Measurements from ENCODE around the gene TMEM18.

The TMEM18 gene

DNA sequence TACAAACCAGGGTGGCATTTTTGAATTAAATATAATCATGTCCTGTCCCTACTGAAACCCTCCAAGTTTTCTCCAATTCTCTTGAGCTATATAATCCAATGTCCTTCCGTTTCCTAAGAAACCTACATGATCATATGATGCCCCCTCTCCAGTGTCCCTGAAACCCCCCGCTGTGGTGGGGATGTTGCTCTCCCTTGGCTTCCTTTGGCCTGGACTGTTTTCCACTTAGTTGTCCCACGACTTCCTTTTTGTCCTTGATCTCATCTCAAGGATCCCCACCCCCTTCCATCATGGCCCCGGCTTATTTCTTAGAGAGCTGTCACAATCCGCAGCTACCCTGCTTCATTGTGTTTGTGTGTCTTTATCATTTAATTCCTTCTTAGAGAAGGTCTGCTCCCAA lies 43.8 kb downstream of the TMEM18 start:
- DNase-seq: no peak

DNA sequence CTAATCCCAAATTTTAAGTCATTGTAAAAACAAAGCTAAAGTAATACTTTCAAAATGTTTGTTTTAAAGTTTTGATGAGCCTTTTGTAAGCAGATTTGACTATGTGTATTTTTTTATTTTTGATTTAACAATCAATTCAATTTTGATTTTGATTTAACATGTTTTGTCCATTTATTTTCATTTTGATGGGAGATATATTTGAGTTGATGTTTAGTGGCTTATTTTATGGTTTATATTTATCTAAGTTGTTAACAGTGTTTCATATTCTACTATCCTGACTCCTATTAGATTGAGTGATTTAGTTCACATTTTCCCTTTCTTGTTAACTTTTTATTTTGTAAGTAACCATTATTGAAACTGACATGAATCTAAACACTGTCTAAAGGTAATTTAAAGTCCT lies 44.7 kb downstream of the TMEM18 start:
- no peak for DNase-seq

DNA sequence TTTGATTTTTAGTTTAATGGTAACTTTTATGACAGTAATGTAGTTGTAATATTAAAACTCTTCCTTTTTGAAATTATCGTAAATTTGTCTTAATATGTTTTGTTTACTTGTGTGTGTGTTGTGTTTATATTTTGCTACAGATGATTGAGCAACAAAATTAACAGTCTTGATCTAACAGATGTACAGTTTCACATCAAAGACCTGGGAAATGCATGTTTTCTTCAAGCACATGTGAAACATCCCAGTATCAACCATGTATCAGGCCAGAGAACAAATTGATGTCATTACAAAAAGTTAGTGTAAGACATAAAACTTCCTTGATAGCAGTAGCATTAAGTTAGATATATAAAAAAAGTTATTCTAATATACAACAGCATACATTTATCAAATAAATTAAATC lies 45.5 kb downstream of the TMEM18 start:
- no peak for DNase-seq

DNA sequence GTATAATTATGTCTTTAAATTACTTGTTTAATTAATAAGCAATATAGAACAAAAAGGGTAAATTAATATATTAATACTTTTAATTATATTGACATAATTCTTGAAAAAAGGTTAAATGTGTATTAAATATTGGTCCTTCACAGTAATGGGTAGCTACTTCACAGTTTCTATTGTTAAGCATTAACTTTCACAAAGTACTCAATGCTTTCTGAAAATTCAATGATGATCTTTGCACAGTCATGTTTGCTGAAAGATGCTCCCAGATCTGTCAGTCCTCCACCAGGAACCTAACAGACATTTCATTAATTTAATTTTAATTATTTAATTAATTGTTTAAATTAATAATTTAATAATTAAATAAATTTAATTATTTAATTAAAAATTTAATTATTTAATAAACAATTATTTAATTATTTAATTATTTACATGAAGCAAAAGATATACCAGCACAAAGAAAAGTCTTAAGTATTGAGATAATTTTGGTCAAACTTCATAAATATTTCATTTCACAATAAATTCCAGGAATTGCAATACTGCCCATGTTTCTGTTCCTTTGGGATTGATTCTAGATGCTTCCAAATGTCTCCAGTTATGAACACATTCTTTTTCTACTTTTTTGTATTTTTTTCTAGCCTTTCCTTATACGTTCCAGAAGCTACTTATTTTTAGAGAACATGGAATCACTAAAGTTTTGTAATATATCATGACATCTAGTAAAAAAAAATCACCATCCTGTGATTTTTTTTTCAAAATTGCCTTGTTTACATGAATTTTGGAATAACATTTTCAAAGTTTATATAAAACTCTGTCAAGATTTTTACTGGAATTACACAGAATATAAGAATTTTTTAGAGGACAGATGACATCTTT lies 46.5 kb downstream of the TMEM18 start:
- DNase-seq: no peak

DNA sequence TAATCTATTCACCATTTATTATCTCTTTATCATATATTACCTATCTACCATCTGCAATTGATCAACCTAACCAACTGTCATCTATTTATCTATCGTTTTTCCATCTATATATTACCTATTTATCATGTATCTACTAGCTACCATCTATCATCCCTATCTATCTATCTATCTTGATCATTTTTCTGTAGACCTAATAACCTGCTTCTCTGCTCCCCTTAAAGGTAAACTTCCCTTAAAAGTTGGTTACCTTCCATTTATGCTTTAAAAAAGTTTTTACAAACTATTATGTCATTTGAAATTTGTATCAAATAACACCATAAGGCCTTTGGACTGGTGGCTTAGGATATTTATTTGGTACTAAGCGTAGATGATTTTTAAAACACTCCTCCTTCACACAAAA lies 47.2 kb downstream of the TMEM18 start:
- DNase-seq: no peak

DNA sequence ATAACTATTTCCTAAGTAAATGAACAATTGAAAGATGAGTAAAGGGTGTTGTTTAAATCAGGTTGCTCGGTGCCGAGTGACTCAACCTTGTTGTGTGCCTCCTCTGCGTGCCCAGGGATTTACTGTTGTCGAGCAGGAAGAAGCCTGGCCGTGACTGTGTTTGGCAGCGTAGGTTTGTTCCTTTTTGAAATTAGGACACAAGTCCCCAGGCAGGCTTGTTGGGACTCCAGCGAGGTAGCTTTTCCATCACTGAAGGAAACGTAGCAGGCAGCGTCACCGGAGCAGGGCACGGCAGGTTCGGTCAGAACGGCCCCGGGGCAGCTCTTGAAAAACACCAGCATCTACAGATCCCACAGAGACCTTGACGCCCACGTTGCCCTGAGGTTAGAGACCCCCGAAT lies 48.6 kb downstream of the TMEM18 start:
- no peak for DNase-seq

DNA sequence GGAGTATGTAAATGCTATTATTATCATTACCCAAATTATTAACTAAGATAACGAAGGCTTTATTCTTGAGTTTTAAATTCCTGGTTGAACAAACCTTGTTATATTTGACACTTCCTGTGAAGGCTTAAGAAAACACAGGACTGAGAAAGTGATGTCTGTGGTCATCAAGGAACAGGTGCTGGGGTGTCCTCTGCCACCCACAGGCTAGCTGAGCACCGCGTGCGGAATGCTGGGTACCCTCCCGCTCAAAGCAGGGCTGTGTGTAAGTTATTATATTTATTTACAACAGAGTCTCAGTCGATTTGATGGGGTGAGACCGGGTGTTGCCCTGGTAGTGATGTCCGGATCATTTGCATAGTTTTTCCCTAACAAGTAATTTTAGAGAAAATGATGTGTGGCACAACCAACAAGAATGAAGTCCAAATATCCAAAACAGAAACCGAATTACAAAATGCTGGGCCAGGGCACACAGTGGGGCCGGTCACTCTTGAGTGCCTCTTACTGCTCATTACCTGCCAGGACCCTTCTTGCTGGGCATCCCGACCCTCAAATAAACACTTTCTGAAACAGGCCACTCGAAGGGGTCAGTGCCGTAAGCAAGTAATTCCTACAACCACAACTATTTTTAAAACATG lies 49.2 kb downstream of the TMEM18 start:
- DNase-seq: no peak

DNA sequence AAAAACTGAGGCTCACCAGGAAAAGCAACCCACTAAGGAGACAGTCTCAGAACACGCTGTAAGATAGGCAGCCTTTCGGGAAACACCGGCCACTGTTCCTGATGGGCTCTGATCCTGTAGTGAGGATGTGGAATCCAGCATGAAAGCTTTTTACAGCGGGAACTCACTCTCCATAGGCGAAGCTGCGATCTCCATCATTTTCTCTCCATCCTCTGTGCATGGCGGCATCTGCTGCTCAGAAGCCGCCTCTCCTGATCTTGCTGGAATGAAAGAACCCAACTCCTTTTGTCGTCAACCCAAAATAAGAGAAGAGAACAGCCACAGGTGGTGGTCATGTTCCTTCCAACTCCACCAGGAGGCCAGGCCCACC lies 49.9 kb downstream of the TMEM18 start:
- no peak for DNase-seq

DNA sequence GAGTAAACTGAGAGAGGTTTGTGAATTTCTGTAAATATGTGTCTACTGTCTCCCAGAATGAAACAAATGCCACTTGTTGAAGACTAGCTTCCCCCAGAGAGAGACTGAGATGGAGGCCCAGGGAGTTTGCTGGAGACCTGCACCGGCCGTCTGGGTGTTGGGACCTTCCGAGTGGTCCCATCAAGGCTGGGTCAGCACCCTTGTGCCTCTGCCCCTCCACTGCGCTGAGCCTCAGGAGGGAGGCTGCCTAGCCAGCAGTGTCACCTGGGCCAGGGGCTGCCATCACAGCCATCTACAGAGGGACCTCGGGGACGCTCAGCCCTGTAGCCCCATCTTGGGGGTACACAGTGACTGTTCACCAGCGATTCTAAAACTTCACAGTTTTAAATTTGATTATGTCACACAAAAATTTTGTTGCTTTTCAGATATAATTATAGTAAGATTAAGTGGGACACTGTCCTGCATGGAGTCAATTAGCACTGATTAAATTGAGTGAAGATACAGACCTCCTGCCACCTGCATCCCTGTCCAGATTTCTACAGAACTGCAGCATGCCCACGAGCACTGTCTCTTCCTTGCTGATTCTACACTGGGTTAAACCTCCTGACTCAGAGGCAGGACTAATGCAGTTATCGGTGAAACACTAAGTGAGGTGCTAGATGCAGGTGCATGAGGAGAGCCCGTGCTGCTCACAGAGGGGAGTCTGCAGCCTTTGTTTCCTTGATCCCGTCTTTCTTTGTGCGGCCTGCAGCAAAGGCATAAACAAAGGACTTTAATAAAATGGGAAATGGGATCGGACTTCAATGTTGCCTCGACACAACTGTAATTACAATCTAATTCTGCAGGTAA lies 50.5 kb downstream of the TMEM18 start:
- no peak for DNase-seq

DNA sequence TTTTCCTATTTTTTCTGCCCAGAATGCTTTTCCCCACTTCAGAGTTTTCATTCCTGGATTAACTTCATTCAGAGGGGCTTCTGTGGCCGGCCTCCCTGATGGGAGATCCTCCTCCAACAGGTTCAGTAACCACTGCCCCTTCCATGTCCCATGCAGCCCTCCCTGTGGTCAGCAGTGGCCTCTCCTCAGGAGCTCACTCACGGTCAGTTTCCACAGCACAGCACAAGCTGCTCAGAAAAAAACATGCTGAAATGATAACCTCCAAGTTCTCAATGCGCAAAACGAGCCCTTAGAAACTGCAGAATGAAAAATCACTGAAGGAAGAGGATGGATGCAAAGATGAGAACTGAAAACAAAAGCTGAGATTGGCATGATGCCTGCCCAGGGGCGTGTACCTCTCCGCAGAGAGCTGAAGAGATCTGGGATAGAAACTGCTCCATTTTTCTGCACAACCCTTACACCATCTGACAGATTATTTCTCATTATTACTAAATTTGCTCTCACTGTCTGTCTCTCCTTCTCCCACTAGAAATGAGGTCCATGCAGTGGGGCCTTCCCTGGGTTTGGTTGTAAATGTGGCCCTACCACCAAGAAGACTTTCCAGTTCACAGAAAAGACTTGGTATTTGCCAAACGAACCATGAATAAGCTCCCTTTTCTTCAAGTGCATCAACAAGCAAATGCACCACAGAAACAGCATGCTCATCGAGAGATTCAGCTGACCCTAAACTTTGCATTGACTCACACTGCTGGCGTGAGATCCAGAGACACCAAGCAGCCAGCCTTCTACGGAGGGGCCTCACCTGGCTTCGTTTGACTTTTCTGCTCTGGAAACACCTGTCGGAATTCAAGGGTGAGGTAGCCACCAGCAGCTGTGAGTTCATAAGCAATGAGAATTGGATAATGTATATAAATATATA lies 51.5 kb downstream of the TMEM18 start:
- DNase-seq: no peak

DNA sequence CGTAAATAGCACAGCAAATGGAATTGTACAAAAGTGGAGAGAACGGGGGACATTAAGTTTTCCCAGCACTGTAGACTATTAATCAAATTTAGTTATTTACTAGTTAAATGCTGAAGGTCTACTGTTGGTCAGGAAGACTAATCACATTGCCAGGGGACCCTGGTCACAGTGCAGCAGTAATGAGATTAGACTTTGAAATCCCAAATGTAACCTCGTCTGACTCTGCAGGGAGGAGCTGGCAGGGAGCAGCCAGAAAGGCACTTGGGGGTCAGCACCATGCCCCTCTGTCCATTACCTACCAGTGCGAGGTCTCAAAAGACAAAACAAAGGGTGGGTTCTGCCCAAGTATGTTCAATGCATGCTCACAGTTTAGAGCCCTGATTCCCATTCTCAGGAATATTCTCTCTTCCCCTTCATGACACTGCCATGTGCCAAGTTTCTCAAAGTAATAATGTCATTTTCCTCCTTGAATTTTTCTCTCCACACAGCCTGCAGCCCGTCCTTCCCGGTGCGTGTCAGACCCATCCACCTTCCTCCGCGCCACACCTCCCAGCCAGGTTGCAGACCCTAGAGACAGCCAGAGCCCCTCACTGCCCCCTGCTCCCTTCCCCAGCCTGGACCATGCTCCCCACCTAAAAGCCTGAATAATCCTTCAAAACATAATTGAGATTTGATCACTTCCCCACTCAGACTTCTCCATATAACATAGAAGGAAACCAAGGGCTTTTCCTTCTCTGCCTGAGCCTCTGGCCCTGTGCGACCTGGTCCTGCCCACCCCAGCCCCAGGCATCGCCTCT lies 52.5 kb downstream of the TMEM18 start:
- no peak for DNase-seq

DNA sequence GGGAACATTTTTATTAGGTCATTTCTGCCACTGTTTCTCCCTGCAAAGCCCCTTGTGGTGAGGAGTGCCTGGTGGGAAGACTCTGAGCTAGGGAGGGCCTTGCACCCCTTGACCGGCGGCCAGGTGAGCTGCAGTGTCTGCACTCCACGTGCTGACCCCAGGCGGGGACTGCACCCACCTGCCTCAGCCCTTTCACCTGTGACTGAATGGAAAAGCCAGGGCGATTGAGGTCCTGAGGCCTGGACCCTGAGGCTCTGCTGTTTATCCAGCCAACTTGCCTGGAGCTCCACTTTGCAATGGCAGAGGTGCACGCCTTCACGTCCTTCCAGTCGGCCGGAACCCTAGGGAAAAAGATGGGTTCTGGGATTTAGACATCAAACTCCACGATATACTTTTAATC lies 53.1 kb downstream of the TMEM18 start:
- DNase-seq: no peak

DNA sequence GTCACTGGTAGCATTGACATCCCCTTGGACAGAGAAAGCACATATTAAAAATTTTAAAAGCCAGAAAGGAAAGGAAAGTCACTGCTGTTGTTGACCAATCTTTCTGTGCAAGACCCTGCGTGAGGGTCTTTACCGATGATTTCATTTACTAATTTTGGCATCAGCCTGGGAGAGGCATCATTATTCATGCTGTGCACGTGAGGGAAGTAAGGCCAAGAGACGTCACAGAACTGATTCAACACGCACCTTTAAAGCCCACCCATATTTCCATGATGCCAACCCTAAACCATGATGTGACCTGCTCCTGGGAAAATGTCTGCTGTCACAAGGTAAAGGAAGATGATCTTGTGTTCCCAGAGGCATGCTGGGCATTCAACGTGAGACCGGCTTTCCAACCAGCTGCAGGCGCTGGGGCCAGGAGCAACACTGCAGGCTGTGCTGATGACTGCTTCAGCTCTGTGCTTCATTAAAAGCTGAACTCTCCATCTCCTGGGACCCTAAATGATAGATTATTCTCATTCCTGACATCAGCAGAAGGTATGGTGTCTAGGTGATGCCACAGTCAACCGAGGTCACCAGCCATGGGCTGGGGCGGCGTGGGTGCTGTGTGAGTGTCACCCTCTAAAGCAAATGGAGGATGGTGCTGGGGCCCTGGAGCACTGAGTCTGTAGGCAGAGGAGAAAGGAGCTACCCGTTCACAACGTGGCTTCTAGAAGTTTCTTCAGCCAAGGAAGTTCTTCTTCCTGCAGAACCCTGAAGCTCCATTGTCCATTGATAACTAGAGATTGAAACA lies 53.9 kb downstream of the TMEM18 start:
- DNase-seq: no peak

DNA sequence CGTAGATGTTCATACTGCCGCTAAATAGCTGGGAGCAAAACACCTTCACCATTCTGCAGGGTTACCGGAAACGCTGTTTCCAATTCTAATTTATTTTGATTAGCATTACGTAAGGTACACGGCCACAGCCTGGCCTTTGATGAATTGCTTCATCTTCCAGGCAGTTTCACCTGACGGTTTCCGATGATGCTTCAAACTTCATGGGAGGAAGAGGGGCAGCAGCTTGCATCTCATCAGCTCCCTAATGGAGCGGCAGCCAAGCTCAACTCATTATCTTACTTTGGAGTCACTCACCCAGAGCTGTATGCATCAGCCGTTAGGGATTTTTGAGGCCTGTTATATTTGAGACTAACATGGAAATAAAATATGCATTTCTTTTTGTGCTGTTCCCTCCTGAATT lies 54.8 kb downstream of the TMEM18 start:
- DNase-seq: no peak

DNA sequence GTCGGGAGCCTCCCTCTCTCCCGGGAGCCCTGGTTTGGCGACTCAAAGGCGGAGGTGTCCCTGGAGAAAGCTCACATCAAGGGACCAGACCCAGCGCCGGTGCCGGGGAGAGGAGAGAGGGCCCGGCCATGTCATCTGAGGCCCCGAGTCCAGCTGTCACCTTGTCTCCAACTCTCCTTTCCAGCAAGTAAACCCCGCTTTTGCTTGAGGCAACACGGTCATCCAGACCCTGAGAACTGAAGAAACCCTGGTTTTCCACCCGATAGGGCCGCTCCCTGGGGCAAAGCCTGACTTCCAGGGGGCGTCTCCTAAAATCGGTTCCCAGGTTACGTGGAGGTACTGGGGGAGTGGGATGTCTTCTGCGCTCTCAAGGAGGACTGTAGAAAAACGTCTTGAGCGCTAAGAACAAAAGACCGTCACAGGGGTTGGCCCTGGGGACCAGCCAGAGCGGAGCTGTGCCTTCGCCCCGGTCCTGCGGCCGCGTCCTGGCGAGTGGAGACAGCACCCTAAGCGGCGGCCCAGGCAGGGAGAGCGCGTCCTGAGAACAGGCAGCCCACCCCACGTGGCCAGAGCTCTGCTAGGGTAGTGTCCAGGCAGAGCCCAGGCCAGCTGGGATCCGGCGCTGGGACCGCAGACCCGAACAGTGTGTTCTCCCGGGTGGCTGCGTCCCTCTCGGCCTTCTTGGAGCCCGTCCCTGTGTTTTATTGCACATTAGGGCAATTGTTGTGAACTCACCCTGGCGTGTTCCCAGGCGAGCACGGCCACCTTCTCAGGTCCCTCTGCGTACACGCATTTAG lies 55.7 kb downstream of the TMEM18 start:
- DNase-seq: no peak

DNA sequence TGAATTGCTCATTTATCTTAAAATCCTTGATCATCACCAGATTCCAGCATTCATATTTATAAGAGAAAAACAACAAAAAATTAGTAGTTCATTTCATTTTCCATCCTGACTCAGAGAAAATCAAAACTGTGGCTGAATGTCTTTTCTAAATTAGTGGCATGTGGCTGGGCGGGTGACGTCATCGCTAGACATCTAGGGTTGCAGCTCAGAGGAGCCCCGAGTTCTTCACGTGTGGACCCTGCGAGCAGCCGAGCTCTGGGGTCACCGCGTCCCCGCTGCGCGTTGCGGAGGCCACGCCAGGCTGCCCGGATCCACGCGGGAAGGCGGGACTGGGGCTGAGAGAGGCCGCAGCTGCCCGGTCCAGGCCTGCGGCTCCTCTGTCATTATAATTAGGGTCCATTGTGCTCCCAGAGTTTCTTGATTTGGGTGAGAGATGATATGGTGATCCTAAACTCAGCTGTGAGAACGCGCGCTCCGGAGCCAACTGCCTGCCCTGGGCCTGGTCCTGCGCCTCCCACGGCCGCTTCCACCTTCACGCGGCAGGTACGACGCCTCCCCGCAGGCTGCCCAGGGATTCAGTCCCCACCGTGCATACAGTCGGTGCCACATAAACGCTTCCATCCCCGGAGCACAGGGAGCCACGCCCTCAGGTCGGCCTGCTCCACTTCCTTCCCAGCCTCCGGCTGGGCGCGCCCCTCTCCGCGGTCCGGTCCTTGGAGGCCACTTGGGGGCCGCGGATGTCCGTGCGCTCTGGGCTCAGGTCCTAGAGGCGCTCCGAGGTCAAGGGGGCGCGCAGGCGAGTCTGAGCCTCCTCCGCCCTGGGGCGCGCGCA lies 56.5 kb downstream of the TMEM18 start:
- DNase-seq: no peak

DNA sequence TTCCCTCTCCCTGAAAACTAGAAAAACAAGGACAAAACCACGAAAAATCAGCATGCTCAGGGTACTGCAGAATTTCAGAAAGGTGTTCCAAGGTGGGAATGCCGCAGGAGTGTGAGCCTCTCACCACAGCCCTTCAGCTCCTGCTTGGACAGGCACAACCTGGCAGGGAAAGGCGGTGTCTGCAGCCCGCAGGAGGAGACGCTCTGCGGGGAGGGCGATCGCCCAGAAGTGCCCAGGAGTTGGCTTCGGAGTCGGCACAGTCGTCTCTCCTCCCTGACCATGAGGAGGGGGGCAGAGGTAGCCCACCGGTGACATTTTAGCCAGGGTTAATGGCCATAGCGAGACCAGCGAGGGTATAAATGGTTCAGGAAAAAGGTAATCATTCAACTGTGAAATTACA lies 57.2 kb downstream of the TMEM18 start:
- DNase-seq: no peak

DNA sequence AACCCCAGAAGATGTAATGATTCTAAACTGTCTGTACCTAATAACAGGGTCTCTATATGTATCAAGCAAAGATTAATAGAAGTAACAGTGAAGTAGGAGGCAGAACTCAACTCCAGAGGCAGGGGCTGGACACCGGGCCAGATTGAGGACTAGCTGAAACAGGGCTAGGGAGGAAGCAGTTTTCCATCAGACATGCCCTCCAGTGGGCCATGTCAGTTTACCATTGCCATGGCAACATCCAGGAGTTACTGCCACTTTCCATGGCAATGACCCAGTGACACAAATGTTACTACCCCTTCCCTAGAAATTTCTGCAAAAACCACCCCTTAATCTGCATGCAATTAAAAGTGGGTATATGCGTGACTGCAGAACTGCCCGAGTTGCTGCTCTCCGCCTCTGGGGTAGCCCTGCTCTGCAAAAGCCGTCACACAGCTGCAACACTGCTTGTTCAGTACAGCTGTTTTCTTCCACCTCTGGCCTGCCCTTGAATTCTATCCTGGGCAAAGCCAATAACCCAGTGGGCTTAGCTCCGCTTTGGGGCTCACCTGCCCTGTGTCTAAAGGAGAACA lies 58.7 kb downstream of the TMEM18 start:
- no peak for DNase-seq

DNA sequence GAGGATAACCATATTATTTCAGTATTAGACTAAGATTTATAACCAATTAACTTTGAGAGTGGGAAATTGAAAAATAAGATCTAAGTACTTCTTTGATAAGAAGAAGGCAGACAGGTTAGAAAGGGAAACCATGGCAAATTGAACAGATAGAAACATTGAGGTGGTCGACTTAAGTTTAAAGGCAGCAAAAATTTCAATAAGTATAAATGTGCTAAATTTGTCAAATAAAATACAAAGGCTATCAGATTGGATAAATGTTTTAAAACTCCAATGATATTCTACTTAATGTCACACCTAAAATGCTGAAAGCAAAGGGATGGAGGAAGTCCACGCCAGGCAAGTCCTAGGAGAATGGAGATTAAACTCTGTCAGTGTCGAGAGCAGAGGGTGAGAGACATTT lies 59.2 kb downstream of the TMEM18 start:
- no peak for DNase-seq
